H1 (cell line): Measurements from ENCODE around the gene FBXL12. TPM values are rescaled to one million over a fixed set of nuclear protein-coding genes. Genes with fewer than 3 reads are reported as not detected.

ENCODE experiments used
- CTCF ChIA-PET: fragments of 300-600 bp; sonication (Branson Sonifier 250); formaldehyde crosslinking; loops from one replicate; lab custom pipeline; 2021; ENCODE audit not compliant: partially characterized antibody; lab: Charles Lee
- POLR2A ChIA-PET: fragments of 300-600 bp; sonication (Branson Sonifier 250); formaldehyde crosslinking; loops from one replicate; lab custom pipeline; 2021; ENCODE audit warnings: inconsistent platforms; ENCODE audit not compliant: partially characterized antibody; lab: Charles Lee
- DNase-seq, 2 experiments: peaks; one replicate each; pipeline versions ENCODE4 v3.0.0 to v3.0.0-alpha.2; 2010 to 2022; ENCODE audit warnings: low spot score in 2 of 2, low read depth in 1 of 2, mixed read lengths in 1 of 2
- FAIRE-seq: peaks from 2 replicates; lab custom pipeline; 2011; peaks lifted over from hg19 to GRCh38; lab: Jason Lieb, UNC
- H2AFZ ChIP-seq: 2 replicates; pipeline ENCODE4 v1.8.1; 2012; ENCODE audit warnings: low read length, inconsistent platforms
- H2AK5ac ChIP-seq: 2 replicates; pipeline ENCODE4 v1.6.1; 2013; ENCODE audit warnings: low read depth, low read length
- H2BK120ac ChIP-seq: replicated peaks from 2 replicates; pipeline ENCODE3; 2013; ENCODE audit warnings: low read depth, low read length, inconsistent platforms
- H2BK12ac ChIP-seq: 2 replicates; pipeline ENCODE4 v1.6.1; 2013; ENCODE audit warnings: low read depth, low read length
- H2BK15ac ChIP-seq: 2 replicates; pipeline ENCODE4 v1.6.1; 2013; ENCODE audit warnings: low read length
- H2BK20ac ChIP-seq: 2 replicates; pipeline ENCODE4 v1.6.1; 2013; ENCODE audit warnings: low read length
- H2BK5ac ChIP-seq: 2 replicates; pipeline ENCODE4 v1.6.1; 2013; ENCODE audit warnings: low read depth, low read length
- H3K14ac ChIP-seq: 2 replicates; pipeline ENCODE4 v1.6.1; 2013; ENCODE audit warnings: inconsistent platforms; ENCODE audit not compliant: insufficient read length
- H3K18ac ChIP-seq: 2 replicates; pipeline ENCODE4 v1.6.1; 2013; ENCODE audit warnings: low read length; ENCODE audit errors: extremely low read depth
- H3K23ac ChIP-seq: 2 replicates; pipeline ENCODE4 v1.6.1; 2013; ENCODE audit warnings: inconsistent platforms; ENCODE audit not compliant: insufficient read length
- H3K23me2 ChIP-seq: 2 replicates; pipeline ENCODE4 v1.6.1; 2013; ENCODE audit warnings: low read depth, low read length
- H3K27ac ChIP-seq: 2 replicates; pipeline ENCODE4 v1.6.1; 2011; ENCODE audit warnings: low read depth, low read length, inconsistent platforms
- H3K27me3 ChIP-seq, 4 experiments: replicated peaks in 1 of 4; 1 replicate in 1 of 4; 2 replicates in 3 of 4; pipeline versions ENCODE4 v1.6.1 to v1.8.1; 2011 to 2013; ENCODE audit warnings: low read length in 3 of 4, mild to moderate bottlenecking in 3 of 4, inconsistent platforms in 2 of 4, mixed read lengths in 2 of 4, moderate library complexity in 1 of 4; ENCODE audit not compliant: control insufficient read depth in 3 of 4, insufficient read depth in 3 of 4; ENCODE audit errors: extremely low read depth in 1 of 4
- H3K36me3 ChIP-seq, 4 experiments: 2 replicates each; pipeline versions ENCODE4 v1.6.1 to v1.8.1; 2011 to 2013; ENCODE audit warnings: mild to moderate bottlenecking in 4 of 4, low read length in 3 of 4, moderate library complexity in 2 of 4, control low read depth in 1 of 4, inconsistent platforms in 1 of 4; ENCODE audit not compliant: insufficient read depth in 4 of 4, control insufficient read depth in 2 of 4
- H3K4ac ChIP-seq: replicated peaks from 2 replicates; pipeline ENCODE3; 2013; ENCODE audit warnings: low read length, low read depth, mixed read lengths, inconsistent platforms; ENCODE audit not compliant: insufficient read length
- H3K4me1 ChIP-seq, 4 experiments: replicated peaks in 1 of 4; 1 replicate in 1 of 4; 2 replicates in 3 of 4; pipeline versions ENCODE4 v1.6.1 to v1.8.1; 2011 to 2013; ENCODE audit warnings: low read length in 3 of 4, inconsistent platforms in 2 of 4, mixed read lengths in 1 of 4; ENCODE audit not compliant: insufficient read depth in 4 of 4, control insufficient read depth in 3 of 4
- H3K4me2 ChIP-seq, 2 experiments: 2 replicates each; pipeline versions ENCODE4 v1.6.1 to v1.8.1; 2011 to 2013; ENCODE audit warnings: low read depth in 2 of 2, low read length in 2 of 2, control low read depth in 1 of 2, inconsistent platforms in 1 of 2, mild to moderate bottlenecking in 1 of 2; ENCODE audit not compliant: insufficient read depth in 1 of 2
- H3K4me3 ChIP-seq, 4 experiments: fragments of 200-600, 300-600 bp in 1 of 4; sonication (generic), shearing (Covaris generic), sonication (Bioruptor Twin) in 1 of 4; 2 replicates each; pipeline versions ENCODE4 v1.5.1 to v1.8.1; 2011 to 2016; ENCODE audit warnings: low read length in 4 of 4, low read depth in 3 of 4, control low read depth in 2 of 4, inconsistent platforms in 2 of 4, mild to moderate bottlenecking in 2 of 4, mixed read lengths in 1 of 4, moderate library complexity in 1 of 4; ENCODE audit not compliant: insufficient read depth in 2 of 4; ENCODE audit errors: extremely low read depth in 1 of 4
- H3K56ac ChIP-seq: replicated peaks from 2 replicates; pipeline ENCODE3; 2013; ENCODE audit warnings: low read depth, mild to moderate bottlenecking, mixed read lengths, low read length, inconsistent platforms; ENCODE audit not compliant: insufficient read length
- H3K79me1 ChIP-seq: 2 replicates; pipeline ENCODE4 v1.6.1; 2013; ENCODE audit warnings: low read depth, low read length, control low read depth
- H3K79me2 ChIP-seq, 2 experiments: 2 replicates each; pipeline versions ENCODE4 v1.6.1 to v1.8.1; 2012 to 2013; ENCODE audit warnings: low read length in 2 of 2, mild to moderate bottlenecking in 2 of 2, inconsistent platforms in 1 of 2; ENCODE audit not compliant: insufficient read depth in 2 of 2, control insufficient read depth in 1 of 2
- H3K9ac ChIP-seq, 4 experiments: replicated peaks in 1 of 4; 1 replicate in 1 of 4; 2 replicates in 3 of 4; pipeline versions ENCODE4 v1.6.1 to v1.8.1; 2011 to 2013; ENCODE audit warnings: low read depth in 3 of 4, low read length in 3 of 4, control low read depth in 2 of 4, mild to moderate bottlenecking in 2 of 4, moderate library complexity in 2 of 4, inconsistent platforms in 1 of 4; ENCODE audit errors: extremely low read depth in 1 of 4
- H3K9me3 ChIP-seq, 2 experiments: 2 replicates each; pipeline versions ENCODE4 v1.6.1 to v1.8.1; 2012 to 2013; ENCODE audit warnings: mild to moderate bottlenecking in 2 of 2, moderate library complexity in 2 of 2, control low read depth in 1 of 2, inconsistent platforms in 1 of 2, low read depth in 1 of 2, low read length in 1 of 2, mixed read lengths in 1 of 2; ENCODE audit not compliant: insufficient read depth in 2 of 2
- H4K20me1 ChIP-seq, 2 experiments: replicated peaks in 1 of 2; 2 replicates each; pipeline versions ENCODE3 to v1.8.1; 2011 to 2013; ENCODE audit warnings: inconsistent platforms in 2 of 2, low read length in 2 of 2, mild to moderate bottlenecking in 1 of 2; ENCODE audit not compliant: insufficient read depth in 2 of 2, control insufficient read depth in 1 of 2
- H4K5ac ChIP-seq: 2 replicates; pipeline ENCODE4 v1.6.1; 2013; ENCODE audit warnings: low read length, low read depth, mixed read lengths, inconsistent platforms; ENCODE audit not compliant: insufficient read length
- H4K8ac ChIP-seq: 2 replicates; pipeline ENCODE4 v1.8.0; 2013; ENCODE audit warnings: mild to moderate bottlenecking, moderate library complexity, low read length, inconsistent platforms; ENCODE audit not compliant: insufficient read depth; ENCODE audit errors: extremely low read depth
- H4K91ac ChIP-seq: replicated peaks from 2 replicates; pipeline ENCODE3; 2013; ENCODE audit warnings: low read length, mixed read lengths, inconsistent platforms; ENCODE audit not compliant: insufficient read length
- BRCA1 ChIP-seq: IDR thresholded peaks from 2 replicates; pipeline ENCODE4 v1.6.1; 2012; ENCODE audit warnings: low read depth, low read length, improper control_type of control experiment
- CBX8 ChIP-seq: fragments of 300-800, 300-1000 bp; sonication (generic); IDR thresholded peaks from 2 replicates; pipeline ENCODE4 v1.7.1; 2016; ENCODE audit warnings: low read depth, low read length, borderline replicate concordance
- EGR1 ChIP-seq: IDR thresholded peaks from 2 replicates; pipeline ENCODE4 v1.6.1; 2011; ENCODE audit warnings: low read depth, low read length, borderline replicate concordance
- KDM1A ChIP-seq: fragments of 200-600, 300-600 bp; sonication (generic); IDR thresholded peaks from 2 replicates; pipeline ENCODE4 v1.7.1; 2016; ENCODE audit warnings: mild to moderate bottlenecking, low read length, borderline replicate concordance
- KDM5A ChIP-seq: fragments of 200-600 bp; IDR thresholded peaks from 2 replicates; pipeline ENCODE4 v1.7.1; 2012; ENCODE audit warnings: mild to moderate bottlenecking, low read length, inconsistent platforms, mixed read lengths
- POLR2AphosphoS5 ChIP-seq: IDR thresholded peaks from 2 replicates; pipeline ENCODE4 v1.6.1; 2011; ENCODE audit warnings: low read depth, low read length
- RBBP5 ChIP-seq: IDR thresholded peaks from 2 replicates; pipeline ENCODE4 v1.7.1; 2012; ENCODE audit warnings: low read depth, mild to moderate bottlenecking, inconsistent platforms, low read length, moderate library complexity, borderline replicate concordance
- RFX5 ChIP-seq: IDR thresholded peaks from 2 replicates; pipeline ENCODE4 v1.6.1; 2011; ENCODE audit warnings: low read depth, low read length, improper control_type of control experiment, borderline replicate concordance
- RXRA ChIP-seq: IDR thresholded peaks from 2 replicates; pipeline ENCODE4 v1.6.1; 2011; ENCODE audit warnings: low read depth, mild to moderate bottlenecking, low read length, moderate library complexity; ENCODE audit not compliant: insufficient read depth
- SIX5 ChIP-seq: IDR thresholded peaks from 2 replicates; pipeline ENCODE4 v1.6.1; 2011; ENCODE audit warnings: mild to moderate bottlenecking, low read depth, low read length
- SP1 ChIP-seq: IDR thresholded peaks from 2 replicates; pipeline ENCODE4 v1.6.1; 2011; ENCODE audit warnings: low read depth, low read length
- TBP ChIP-seq: IDR thresholded peaks from 2 replicates; pipeline ENCODE4 v1.6.1; 2011; ENCODE audit warnings: low read depth, low read length, improper control_type of control experiment
- YY1 ChIP-seq: IDR thresholded peaks from 2 replicates; pipeline ENCODE4 v1.6.1; 2011; ENCODE audit warnings: low read depth, mild to moderate bottlenecking, low read length
- ZNF274 ChIP-seq: IDR thresholded peaks from 2 replicates; pipeline ENCODE4 v1.7.0; 2012; ENCODE audit warnings: low read length, borderline replicate concordance; ENCODE audit errors: extremely low read depth
- WGBS, 2 experiments: shearing (Covaris generic) in 1 of 2; methylation state at CpG; one replicate each; pipeline versions ENCODE4 v1.1.6 to v1.1.7; 2013 to 2015; ENCODE audit warnings: low lambda C conversion rate in 2 of 2, mixed read lengths in 2 of 2, inconsistent platforms in 1 of 2, low coverage in 1 of 2, missing lambda C conversion rate in 1 of 2; ENCODE audit not compliant: insufficient replicate concordance in 2 of 2, insufficient coverage in 1 of 2, insufficient read length in 1 of 2; ENCODE audit errors: extremely low coverage in 1 of 2, missing lambda C conversion rate in 1 of 2; 5-methylcytosine and 5-hydroxymethylcytosine counted together
- polyA plus RNA-seq, 7 experiments: library from polyadenylated mRNA; depleted of rRNA in 3 of 7; stranded (reverse) in 5 of 7; unstranded in 2 of 7; fragments of >200 nt in 5 of 7; fragments of 200-250 nt in 2 of 7; gene quantifications; 1 replicate in 5 of 7; 2 replicates in 1 of 7; 4 replicates in 1 of 7; pipeline versions ENCODE4 v1.2.1 to v1.2.3, GENCODE V29; 2011 to 2013; ENCODE audit warnings: missing spikeins in 2 of 7, mixed read lengths in 2 of 7
- total RNA-seq: library from RNA; stranded (reverse); fragmentation: NEBNext Ultra II Directional; extraction: Animal tissue kit (Norgen Biotek cat#: 25700); gene quantifications from 2 replicates; pipeline ENCODE4 v1.2.1, GENCODE V29; 2021

The FBXL12 gene
- total and polyA plus RNA-seq, 2 of the 8 experiments (the other 6 are each of a cell fraction or from before 2014, with no cell fraction given) = 24.6 to 62.3 TPM

DNA sequence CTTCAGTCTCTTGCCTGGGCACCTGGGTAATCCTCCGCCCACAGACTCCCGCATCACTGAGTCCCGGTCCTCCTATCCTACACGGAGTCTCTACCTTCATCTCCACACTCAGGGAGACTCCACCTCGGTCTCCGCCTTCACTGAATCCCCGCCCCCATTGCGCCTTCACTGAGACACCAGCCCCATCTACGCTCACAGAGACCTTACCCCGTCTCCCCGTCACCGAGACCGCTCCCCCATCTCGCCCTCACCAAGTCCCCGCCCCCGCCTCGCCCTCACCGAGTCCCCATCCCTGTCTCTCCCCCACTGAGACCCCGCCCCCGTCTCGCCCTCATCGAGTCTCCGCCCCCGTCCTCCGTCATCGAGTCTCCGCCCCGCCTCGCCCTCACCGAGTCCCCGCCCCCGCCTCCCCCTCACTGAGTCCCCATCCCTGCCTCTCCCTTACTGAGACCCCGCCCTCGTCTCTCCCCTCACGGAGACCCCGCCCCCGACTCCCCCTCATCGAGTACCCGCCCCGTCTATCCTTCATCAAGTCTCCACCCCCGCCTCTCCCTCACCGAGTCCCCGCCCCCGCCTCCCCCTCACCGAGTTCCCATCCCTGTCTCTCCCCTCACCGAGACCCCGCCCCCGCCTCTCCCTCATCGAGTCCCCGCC lies 27.2 kb downstream of the FBXL12 start:
- H3K36me3 ChIP-seq = no peaks in the 10 kb centered on the region
- no peak overlapping the region for H2BK5ac ChIP-seq
- no peak overlapping the region for H2BK15ac ChIP-seq
- no peak overlapping the region for H3K27ac ChIP-seq
- H4K5ac ChIP-seq = no peak overlapping the region
- no peak overlapping the region for H2BK12ac ChIP-seq
- no peaks in the 10 kb centered on the region for H4K20me1 ChIP-seq
- H3K27me3 ChIP-seq = no peaks in the 10 kb centered on the region
- POLR2A ChIA-PET = no interaction called here
- no peak overlapping the region for H4K91ac ChIP-seq
- H3K4ac ChIP-seq = no peak overlapping the region
- H3K79me1 ChIP-seq = 0 out of 2 replicates have a peak, but pooled peaks cover 2% of the 10 kb centered on the region
- peaks cover 0 to 6% (median 2%) of the 10 kb centered on the region in 4 experiments; a peak in 4 of 7 replicates for H3K4me1 ChIP-seq
- H3K56ac ChIP-seq = no peak overlapping the region
- no peak overlapping the region for H3K14ac ChIP-seq
- DNase-seq = peak; percentile 93 to 98
- no peaks in the 10 kb centered on the region for H3K79me2 ChIP-seq
- CTCF ChIA-PET = interaction anchor here (2.0 kb wide), 1 partner anchor 166 kb away, joined by 12 read pairs; no protein-coding TSS in a partner anchor
- FAIRE-seq = no peak
- H3K23me2 ChIP-seq = peaks cover 11% of the 10 kb centered on the region; the same call in 1 of the 2 replicates
- H2AK5ac ChIP-seq = no peak overlapping the region
- H3K4me2 ChIP-seq = peak overlapping the region; percentile 62 to 85
- no peak overlapping the region for H3K18ac ChIP-seq
- H3K9ac ChIP-seq = no peak overlapping the region
- H2AFZ ChIP-seq = no peak overlapping the region
- H4K8ac ChIP-seq = no peak overlapping the region
- no peak overlapping the region for H3K23ac ChIP-seq
- H2BK120ac ChIP-seq = no peak overlapping the region
- peak overlapping the region; percentile 27 to 77 (median 42) for H3K4me3 ChIP-seq
- no peaks in the 10 kb centered on the region for H3K9me3 ChIP-seq
- no peak overlapping the region for H2BK20ac ChIP-seq
- WGBS, 2 experiments = 17% methylated on average over 7 of the region's 50 CpGs; no CpG with 5 or more reads in 1 of the 2 experiments
- TF ChIP-seq YY1 (no peak), SP1 (peak; percentile 80), EGR1 (peak; percentile 76; the same call in 1 of the 2 replicates), CBX8 (no peak), KDM5A (no peak), SIX5 (no peak), POLR2AphosphoS5 (peak; percentile 58), TBP (peak; percentile 53; the same call in 1 of the 2 replicates), BRCA1 (peak; percentile 77; the same call in 1 of the 2 replicates), KDM1A (no peak), RFX5 (no peak), ZNF274 (no peak), RBBP5 (no peak), RXRA (no peak)
